Measurements from ENCODE around the gene DISC1.

DISC1 gene

DNA sequence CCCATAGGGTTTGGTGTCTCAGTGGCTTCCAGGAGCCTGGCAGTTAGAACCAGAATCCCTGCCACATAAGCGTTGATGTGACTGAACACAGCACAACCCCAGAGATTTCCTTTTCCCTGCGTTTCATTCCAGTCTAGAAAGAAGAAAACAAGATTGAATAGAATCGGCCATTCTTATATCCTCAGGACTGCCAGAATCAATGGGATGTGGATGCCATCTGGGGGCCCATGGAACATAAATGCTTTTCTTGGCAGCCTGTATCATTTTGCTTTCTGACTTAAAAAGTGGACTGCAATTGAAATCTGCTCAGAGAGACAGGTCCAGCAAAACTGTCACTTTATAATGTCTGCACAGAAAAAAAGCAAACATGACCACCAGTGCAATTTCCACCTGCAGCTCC is 80.3 kb downstream of the DISC1 start:
- no peak for DNase-seq (ENCODE audit: low read depth)
- H3K4me3 ChIP-seq (ENCODE audit: low read depth, low read length) = no peak overlapping the region
- TF ChIP-seq, protein P1, sequence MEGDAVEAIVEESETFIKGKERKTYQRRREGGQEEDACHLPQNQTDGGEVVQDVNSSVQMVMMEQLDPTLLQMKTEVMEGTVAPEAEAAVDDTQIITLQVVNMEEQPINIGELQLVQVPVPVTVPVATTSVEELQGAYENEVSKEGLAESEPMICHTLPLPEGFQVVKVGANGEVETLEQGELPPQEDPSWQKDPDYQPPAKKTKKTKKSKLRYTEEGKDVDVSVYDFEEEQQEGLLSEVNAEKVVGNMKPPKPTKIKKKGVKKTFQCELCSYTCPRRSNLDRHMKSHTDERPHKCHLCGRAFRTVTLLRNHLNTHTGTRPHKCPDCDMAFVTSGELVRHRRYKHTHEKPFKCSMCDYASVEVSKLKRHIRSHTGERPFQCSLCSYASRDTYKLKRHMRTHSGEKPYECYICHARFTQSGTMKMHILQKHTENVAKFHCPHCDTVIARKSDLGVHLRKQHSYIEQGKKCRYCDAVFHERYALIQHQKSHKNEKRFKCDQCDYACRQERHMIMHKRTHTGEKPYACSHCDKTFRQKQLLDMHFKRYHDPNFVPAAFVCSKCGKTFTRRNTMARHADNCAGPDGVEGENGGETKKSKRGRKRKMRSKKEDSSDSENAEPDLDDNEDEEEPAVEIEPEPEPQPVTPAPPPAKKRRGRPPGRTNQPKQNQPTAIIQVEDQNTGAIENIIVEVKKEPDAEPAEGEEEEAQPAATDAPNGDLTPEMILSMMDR (IDR thresholded peaks at IDR 0.05; ENCODE audit: control insufficient read depth, extremely low read depth, insufficient read depth) = no peak

DNA sequence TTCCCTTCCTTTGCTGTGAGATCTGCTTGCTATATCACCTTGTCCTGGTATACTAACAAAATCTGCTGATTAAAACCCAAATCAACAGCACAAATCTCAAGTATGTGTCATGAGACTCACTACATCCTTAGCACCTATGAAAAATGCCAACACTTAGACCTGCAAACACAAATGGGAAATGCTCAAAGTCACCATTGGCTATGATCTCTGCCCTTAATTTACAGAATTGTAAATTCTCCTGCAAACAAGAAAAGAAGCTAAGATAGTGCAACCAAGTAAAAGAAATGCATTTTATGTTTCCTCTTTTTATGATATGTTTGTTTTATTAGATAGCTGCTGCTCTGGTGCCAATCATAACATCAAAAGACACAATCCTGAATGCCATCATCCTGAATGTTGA is 80.8 kb downstream of the DISC1 start:
- TF ChIP-seq, protein P1 (IDR thresholded peaks at IDR 0.05; ENCODE audit: control insufficient read depth, extremely low read depth, insufficient read depth) = no peak
- no peak for DNase-seq (ENCODE audit: low read depth)
- no peak overlapping the region for H3K4me3 ChIP-seq (ENCODE audit: low read depth, low read length)

GRCh38 chr1:231708394-231708793 is 81.8 kb downstream of the DISC1 start:
- DNase-seq (ENCODE audit: low read depth) = no peak
- TF ChIP-seq, protein P1 (IDR thresholded peaks at IDR 0.05; ENCODE audit: control insufficient read depth, extremely low read depth, insufficient read depth) = no peak
- H3K4me3 ChIP-seq (ENCODE audit: low read depth, low read length) = no peak overlapping the region

DNA sequence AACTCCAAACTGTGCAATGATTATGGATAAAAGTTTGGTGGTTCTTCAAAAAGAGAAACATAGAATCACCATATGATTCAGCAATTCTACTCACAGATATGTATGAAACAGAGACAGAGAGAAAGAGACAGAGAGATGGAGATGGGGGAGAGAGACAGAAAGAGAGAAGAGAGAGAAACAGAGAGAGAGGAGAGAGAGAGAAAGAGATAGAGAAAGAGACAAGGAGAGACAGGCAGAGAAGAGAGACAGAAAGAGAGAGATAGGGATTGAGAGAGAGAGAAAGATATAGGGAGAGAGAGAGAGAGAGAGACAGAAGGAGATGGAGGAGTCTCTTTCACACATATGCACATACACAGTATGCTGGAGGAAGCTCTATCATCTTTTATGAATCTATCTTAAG is 87.8 kb downstream of the DISC1 start:
- TF ChIP-seq, protein P1 (IDR thresholded peaks at IDR 0.05; ENCODE audit: control insufficient read depth, extremely low read depth, insufficient read depth) = no peak
- no peak for DNase-seq (ENCODE audit: low read depth)
- no peak overlapping the region for H3K4me3 ChIP-seq (ENCODE audit: low read depth, low read length)

GRCh38 chr1:231715816-231716722 is 89.5 kb downstream of the DISC1 start:
- DNase-seq (ENCODE audit: low read depth) = no peak
- no peak overlapping the region for H3K4me3 ChIP-seq (ENCODE audit: low read depth, low read length)
- TF ChIP-seq, protein P1 (IDR thresholded peaks at IDR 0.05; ENCODE audit: control insufficient read depth, extremely low read depth, insufficient read depth) = no peak

GRCh38 chr1:231716879-231717278 is 90.3 kb downstream of the DISC1 start:
- H3K4me3 ChIP-seq (ENCODE audit: low read depth, low read length) = no peak overlapping the region
- TF ChIP-seq, protein P1 (IDR thresholded peaks at IDR 0.05; ENCODE audit: control insufficient read depth, extremely low read depth, insufficient read depth) = no peak
- no peak for DNase-seq (ENCODE audit: low read depth)
